Nephron (organoid): ENCODE measurements around the gene TUFM.

Source experiments
- H3K27ac Mint-ChIP-seq, 3 experiments: 2 replicates each; pipeline ENCODE4 v1.8.0; 2020; ENCODE audit warnings: mixed read lengths in 3 of 3, mild to moderate bottlenecking in 2 of 3, moderate library complexity in 1 of 3
- H3K27me3 Mint-ChIP-seq: 2 replicates; pipeline ENCODE4 v1.8.0; 2021; ENCODE audit warnings: low read depth, mild to moderate bottlenecking, moderate library complexity, mixed read lengths
- H3K36me3 Mint-ChIP-seq: 2 replicates; pipeline ENCODE4 v1.8.0; 2020; ENCODE audit warnings: low read depth, mixed read lengths
- H3K4me1 Mint-ChIP-seq: 2 replicates; pipeline ENCODE4 v1.8.0; 2020; ENCODE audit warnings: mixed read lengths
- H3K4me3 Mint-ChIP-seq, 3 experiments: 2 replicates each; pipeline ENCODE4 v1.8.0; 2020; ENCODE audit warnings: mild to moderate bottlenecking in 3 of 3, mixed read lengths in 3 of 3, moderate library complexity in 2 of 3
- H3K9me3 Mint-ChIP-seq: 2 replicates; pipeline ENCODE4 v1.8.0; 2020; ENCODE audit warnings: mixed read lengths
- CTCF ChIP-seq, 3 experiments: fragments of 200-600 bp; sonication (generic); IDR thresholded peaks; one replicate each; pipeline ENCODE4 v1.5.0; 2021; ENCODE audit warnings: antibody characterized with exemption in 3 of 3; ENCODE audit not compliant: unreplicated experiment in 3 of 3

TUFM gene

DNA sequence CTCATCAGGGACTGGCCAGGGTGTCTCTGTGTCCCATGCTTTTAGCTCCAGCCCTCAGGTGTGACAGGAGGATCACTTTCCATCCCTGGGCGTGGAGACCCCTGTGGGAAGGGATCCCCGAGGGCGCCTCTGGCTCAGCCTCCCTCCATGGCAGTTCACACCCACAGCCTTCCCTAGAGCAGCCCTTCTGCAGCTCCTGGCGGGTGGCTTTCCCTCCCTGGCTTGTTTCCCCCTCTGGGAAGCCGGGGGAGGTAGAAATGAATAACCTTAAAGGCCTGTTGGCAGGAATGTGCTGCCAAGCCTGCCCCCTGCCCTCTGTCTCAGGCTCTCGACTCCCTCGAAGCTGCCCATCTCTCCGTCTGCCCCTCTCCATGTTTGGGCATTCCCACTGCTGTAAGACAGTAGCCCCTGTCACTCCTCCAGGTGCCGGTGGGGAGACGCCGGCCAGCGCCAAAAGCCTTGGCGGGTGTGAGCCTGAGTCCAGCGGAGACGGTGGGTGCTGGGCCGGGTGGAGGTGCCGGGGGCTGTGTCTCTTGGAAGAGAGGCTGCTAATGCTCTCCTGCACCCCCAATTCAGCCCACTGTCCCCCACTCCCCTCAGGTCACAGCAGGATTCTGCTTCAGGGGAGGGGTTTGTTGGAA is 30.0 kb upstream of the TUFM start:
- peaks cover 51% of the 10 kb centered on the region for H3K4me1 Mint-ChIP-seq
- H3K9me3 Mint-ChIP-seq = no peaks in the 10 kb centered on the region
- H3K36me3 Mint-ChIP-seq = peaks cover 14% of the 10 kb centered on the region
- H3K27ac Mint-ChIP-seq = peak overlapping the region; percentile 77 to 83 (median 80)
- no peak for TF ChIP-seq CTCF (IDR thresholded peaks at IDR 0.05; ENCODE audit: unreplicated experiment in 3 of 3)
- H3K27me3 Mint-ChIP-seq = no peaks in the 10 kb centered on the region
- peak overlapping the region; percentile 25 to 77 (median 41) for H3K4me3 Mint-ChIP-seq

- Mint-ChIP-seq H3K4me1 (peaks cover 44% of the 10 kb centered on the region), H3K9me3 (no peaks in the 10 kb centered on the region), H3K27ac (peak overlapping the region; percentile 77 to 83 (median 80)), H3K36me3 (peaks cover 19% of the 10 kb centered on the region), H3K27me3 (no peaks in the 10 kb centered on the region), H3K4me3 (peak overlapping the region in 1 of 3 experiments; percentile 77)
- TF ChIP-seq CTCF (IDR thresholded peaks at IDR 0.05; ENCODE audit: unreplicated experiment in 3 of 3) = no peak
Measured at GRCh38 chr16:28875134-28876018, 29.2 kb upstream of the TUFM start.

DNA sequence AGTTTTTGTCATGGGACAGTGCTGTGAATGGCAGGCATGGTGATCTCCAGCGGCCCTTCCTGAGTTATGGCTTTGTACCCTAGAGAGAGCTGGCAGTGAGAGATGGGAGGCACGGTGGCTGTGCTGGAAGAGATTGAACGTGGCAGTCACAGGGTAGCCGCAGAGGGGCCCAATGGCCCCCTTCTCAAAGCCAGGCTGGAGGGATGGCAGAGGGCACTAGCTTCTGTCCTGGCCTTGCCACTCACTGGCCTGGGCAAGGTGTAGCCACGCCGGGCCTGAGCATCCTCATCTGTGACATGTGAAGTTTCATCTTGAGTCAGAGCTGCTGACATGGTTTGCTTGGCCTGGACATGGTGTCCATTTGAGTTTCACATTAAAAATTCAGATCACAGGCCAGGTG is 28.3 kb upstream of the TUFM start:
- H3K4me3 Mint-ChIP-seq = no peak overlapping the region
- no peak for TF ChIP-seq CTCF (IDR thresholded peaks at IDR 0.05; ENCODE audit: unreplicated experiment in 3 of 3)
- peaks cover 42% of the 10 kb centered on the region for H3K4me1 Mint-ChIP-seq
- peaks cover 28% of the 10 kb centered on the region for H3K36me3 Mint-ChIP-seq
- peak overlapping the region in 1 of 3 experiments; percentile 33 for H3K27ac Mint-ChIP-seq
- H3K27me3 Mint-ChIP-seq = no peaks in the 10 kb centered on the region
- H3K9me3 Mint-ChIP-seq = no peaks in the 10 kb centered on the region

- no peaks in the 10 kb centered on the region for H3K9me3 Mint-ChIP-seq
Measured at GRCh38 chr16:28873543-28874201, 27.5 kb upstream of the TUFM start.

GRCh38 chr16:28872952-28873351 is 26.8 kb upstream of the TUFM start:
- H3K36me3 Mint-ChIP-seq = peaks cover 37% of the 10 kb centered on the region
- no peak overlapping the region for H3K4me3 Mint-ChIP-seq
- no peak for TF ChIP-seq CTCF (IDR thresholded peaks at IDR 0.05; ENCODE audit: unreplicated experiment in 3 of 3)
- no peaks in the 10 kb centered on the region for H3K27me3 Mint-ChIP-seq
- peaks cover 28% of the 10 kb centered on the region for H3K4me1 Mint-ChIP-seq
- no peak overlapping the region for H3K27ac Mint-ChIP-seq
- no peaks in the 10 kb centered on the region for H3K9me3 Mint-ChIP-seq

More at GRCh38 chr16:28873543-28874201, 27.5 kb upstream of the TUFM start:
- Mint-ChIP-seq H3K27me3 (no peaks in the 10 kb centered on the region), H3K27ac (no peak overlapping the region), H3K4me3 (no peak overlapping the region), H3K36me3 (peaks cover 36% of the 10 kb centered on the region), H3K4me1 (peaks cover 35% of the 10 kb centered on the region)
- TF ChIP-seq CTCF (IDR thresholded peaks at IDR 0.05; ENCODE audit: unreplicated experiment in 3 of 3) = peak; percentile 31 to 48 (median 32)
